Ramos (cell line): ENCODE measurements around the gene SPTLC1.

Experiments
- in situ Hi-C: fragments of 300-500 bp; cut with MboI; formaldehyde crosslinking; loops from one replicate; pipeline ENCODE4 v1.14.3; 2022; ENCODE audit warnings: low sequenced_read_pairs; ENCODE audit not compliant: unreplicated experiment

The SPTLC1 gene

DNA sequence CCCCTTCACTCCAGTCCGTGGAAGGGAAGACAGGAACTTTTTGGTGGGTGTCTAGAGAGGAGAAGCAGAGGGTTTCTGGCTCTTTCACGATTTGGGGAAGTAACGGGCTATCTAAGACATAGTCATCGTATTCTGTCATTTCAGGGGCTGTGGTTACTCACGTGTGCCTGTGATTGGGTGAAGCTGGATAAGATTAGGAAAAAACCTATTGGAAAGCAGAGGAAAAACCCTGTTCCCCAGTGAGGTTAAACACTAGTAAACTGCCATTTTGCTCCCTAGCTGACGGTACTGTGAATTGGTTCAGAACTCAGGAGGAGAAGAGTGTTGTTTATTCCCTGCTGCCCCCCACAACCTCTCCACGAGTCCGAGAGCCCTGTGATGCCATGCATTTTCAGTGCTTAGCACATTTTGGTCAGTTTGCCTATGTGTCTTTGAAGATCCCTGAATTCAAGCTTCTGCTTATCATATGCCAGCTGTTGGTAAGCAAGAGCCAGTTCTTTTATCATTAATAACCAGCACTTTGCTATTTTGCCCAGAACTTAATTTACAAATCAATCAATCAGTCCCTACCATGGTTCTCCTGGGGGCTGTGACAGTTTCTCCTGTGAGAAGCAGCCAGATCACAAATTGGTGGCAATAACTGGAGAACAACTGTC is 120.1 kb downstream of the SPTLC1 start:
- in situ Hi-C loops, result no loop called here

DNA sequence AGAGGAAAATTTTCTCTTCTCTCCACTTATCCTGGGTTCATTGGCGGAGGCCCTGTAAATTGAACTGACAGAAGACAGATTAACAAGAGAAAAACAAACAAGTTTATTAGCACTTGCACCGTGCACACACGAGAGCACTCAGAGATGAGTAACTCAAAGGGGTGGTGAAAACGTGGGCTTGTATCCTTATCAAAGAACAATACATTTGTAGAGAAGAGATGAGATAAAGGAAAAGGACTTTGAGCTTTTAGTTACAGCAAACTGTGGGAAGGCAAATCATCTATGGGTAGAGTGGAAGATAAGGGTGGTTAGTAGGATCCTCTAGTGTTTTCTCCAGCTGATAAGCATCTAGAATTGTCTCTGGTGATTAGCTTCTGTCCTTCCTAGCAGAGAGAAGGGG is 120.8 kb downstream of the SPTLC1 start:
- in situ Hi-C loops, result no loop called here

DNA sequence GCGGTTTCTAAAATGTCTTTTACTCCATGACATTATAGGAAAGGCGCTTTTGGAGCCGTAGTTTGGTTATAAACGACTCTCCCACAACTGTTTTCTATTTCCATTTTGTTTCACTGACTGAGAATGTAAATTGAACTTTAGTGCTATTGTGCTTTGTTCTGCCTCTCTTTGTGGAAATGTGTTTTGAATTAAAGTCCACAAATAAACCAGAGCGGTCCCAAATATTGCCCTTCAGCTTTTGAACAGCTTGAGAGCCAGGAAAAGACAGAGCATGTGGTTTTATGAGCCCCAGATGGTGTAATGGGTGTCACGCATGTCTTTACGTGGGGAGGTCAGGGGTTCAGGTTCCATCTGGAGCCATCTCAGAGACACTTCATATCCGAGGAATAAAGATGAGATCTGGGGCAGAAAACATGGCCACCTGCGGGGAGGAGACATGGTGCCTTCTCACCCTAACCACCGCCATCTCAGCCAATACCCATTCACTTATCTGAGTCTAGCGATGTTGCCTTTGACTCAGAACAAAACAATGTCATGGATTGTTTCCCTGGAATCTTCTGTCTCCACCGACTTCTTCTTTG is 122.7 kb downstream of the SPTLC1 start:
- in situ Hi-C loops, result no loop called here

DNA sequence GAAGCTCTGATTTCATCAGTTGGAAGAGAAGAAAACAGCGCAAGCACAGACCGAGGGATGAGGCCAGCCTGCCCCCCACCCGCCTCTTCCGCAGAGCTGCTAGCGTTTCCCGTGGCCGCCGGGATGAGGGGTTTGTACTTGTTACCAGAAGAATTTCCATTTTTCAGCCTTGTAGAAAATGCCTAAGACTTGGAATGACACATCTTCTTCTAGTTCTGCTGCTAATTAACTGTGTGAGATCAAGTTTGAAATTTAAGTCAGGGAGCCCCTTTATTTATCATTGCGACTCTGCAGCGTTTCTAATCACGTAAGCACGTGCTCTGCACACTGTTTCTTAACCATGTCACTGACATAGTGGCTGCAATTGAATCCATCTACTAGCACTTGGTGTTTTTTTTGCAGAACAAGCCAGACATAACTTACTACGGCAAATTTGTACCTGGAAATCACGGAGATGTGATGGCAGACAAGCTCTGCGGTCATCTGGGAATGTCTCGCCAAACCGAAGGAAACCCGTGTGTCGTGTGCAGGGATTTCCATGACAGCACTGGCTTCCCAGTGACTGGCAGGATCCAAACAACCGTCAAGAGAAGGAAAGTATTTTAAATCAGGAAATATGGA is 123.4 kb downstream of the SPTLC1 start:
- in situ Hi-C loops, result no loop called here

DNA sequence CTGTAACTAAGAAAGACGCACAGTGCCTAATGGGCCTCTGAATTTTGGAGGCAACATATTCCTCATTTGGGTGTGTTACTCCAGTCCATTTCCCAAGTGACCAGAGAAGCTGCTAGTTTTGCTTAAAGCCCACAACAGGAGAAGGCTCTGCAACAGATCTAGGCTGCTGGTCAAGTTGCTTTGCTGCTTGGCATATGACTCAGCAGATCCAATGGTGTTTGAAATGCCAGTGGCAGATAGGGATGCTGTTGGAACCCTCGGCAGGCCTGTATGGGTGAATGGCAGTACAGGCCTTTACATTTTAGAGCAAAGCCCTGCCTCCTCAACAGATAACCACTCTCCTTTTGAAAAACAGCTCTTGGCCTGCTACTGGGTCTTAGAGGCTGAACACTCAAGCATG is 129.0 kb downstream of the SPTLC1 start:
- in situ Hi-C loops, result no loop called here

DNA sequence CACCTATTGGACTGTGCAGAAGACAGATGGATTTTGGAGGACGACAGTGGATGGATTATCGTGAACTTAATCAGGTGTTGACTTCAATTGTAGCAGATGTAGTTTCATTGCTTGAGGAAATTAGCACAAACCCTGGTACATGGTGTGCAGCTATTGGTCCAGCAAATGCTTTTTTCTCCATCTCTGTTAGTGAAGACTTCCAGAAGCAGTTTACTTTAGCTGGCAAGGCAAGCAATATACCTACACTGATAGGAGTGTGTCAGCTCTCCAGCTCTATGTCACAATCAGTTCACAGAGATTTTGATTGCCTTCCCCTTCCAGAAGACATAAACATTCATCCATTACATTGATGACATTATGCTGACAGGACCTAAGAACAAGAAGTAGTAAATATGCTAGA is 129.5 kb downstream of the SPTLC1 start:
- in situ Hi-C loops, result no loop called here
